GM13977 (cell line): ENCODE data around the gene ETS1.
A peak's percentile ranks its signal among the peaks of the same experiment; 100 is the strongest.
"Not testable (repeated sequence)": the region's sequence is repeated elsewhere in the genome, so short reads cannot be mapped to it uniquely, and the experiment has no call there.

Experiments
- DNase-seq: peaks from one replicate; pipeline ENCODE4 v3.0.0; 2012; ENCODE audit warnings: low spot score
- in situ Hi-C: fragments of 300-500 bp; cut with MboI; formaldehyde crosslinking; loops from one replicate; pipeline ENCODE4 v1.12.0; 2022; ENCODE audit warnings: low sequenced_read_pairs, low pct_unique_long_range_greater_than_20kb, mixed read lengths, inconsistent platforms; ENCODE audit not compliant: unreplicated experiment
- TF ChIP-seq, protein P1 (sequence below): IDR thresholded peaks from 2 replicates; pipeline ENCODE4 v1.5.1; 2012; ENCODE audit warnings: mild to moderate bottlenecking, control low read depth; ENCODE audit not compliant: insufficient read depth; ENCODE audit errors: extremely low read depth, missing control alignments

Gene ETS1

DNA sequence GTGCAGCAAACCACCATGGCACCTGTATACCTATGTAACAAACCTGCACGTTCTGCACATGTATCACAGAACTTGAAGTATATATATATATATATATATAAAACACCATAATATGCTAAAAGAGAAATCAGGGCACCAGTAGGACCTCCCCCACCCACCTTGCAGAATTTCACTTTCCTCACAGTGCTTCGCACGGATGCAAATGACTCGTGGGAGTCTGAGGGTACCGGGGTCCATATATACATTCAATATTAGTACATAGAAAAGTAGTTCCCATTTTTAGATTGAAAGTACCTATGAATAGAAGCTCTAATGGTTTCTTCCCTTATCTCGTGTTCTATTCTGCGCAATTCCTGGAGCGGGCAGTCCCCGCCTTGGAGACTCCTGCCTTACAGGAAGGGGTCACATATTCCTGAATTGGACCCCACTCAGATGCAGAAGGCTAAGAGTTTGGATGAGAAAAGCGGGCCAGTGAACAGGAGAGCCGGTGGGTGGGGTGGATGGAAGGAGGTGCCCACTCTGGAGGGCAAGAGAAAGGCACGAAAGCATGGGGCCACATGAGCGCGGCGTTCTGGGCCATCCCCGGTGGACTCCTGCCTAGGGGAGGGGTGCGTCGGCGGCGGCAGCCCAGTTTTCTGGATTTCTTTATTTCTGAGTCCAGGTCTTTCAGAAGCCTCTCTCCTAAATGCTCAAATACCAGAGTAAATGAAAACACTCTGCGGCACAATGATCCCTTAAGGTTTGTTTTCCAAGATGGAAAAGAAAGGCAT, 136.3 kb downstream of the ETS1 start:
- TF ChIP-seq, protein P1, sequence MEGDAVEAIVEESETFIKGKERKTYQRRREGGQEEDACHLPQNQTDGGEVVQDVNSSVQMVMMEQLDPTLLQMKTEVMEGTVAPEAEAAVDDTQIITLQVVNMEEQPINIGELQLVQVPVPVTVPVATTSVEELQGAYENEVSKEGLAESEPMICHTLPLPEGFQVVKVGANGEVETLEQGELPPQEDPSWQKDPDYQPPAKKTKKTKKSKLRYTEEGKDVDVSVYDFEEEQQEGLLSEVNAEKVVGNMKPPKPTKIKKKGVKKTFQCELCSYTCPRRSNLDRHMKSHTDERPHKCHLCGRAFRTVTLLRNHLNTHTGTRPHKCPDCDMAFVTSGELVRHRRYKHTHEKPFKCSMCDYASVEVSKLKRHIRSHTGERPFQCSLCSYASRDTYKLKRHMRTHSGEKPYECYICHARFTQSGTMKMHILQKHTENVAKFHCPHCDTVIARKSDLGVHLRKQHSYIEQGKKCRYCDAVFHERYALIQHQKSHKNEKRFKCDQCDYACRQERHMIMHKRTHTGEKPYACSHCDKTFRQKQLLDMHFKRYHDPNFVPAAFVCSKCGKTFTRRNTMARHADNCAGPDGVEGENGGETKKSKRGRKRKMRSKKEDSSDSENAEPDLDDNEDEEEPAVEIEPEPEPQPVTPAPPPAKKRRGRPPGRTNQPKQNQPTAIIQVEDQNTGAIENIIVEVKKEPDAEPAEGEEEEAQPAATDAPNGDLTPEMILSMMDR, result no peak
- DNase-seq, result peak; percentile 25
- in situ Hi-C loops, result loop anchor here (25.0 kb wide), 1 partner anchor 164 kb away; no protein-coding TSS in a partner anchor

DNA sequence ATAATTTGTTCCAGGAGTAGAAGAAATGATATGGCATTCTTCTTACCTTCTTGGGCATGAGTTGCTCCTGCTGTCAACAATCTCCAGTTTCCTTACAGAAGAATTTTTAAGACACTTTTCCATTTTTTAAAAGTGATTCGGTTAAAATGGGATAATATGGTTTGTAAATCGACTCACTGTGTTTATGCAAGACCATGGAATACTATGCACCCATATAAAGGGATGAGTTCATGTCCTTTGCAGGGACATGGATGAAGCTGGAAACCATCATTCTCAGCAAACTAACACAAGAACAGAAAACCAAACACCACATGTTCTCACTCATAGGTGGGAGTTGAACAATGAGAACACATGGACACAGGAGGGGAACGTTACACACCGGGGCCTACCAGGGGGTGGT, 136.9 kb downstream of the ETS1 start:
- not testable (repeated sequence) for DNase-seq
- in situ Hi-C loops, result loop anchor here (25.0 kb wide), 1 partner anchor 163 kb away; no protein-coding TSS in a partner anchor

DNA sequence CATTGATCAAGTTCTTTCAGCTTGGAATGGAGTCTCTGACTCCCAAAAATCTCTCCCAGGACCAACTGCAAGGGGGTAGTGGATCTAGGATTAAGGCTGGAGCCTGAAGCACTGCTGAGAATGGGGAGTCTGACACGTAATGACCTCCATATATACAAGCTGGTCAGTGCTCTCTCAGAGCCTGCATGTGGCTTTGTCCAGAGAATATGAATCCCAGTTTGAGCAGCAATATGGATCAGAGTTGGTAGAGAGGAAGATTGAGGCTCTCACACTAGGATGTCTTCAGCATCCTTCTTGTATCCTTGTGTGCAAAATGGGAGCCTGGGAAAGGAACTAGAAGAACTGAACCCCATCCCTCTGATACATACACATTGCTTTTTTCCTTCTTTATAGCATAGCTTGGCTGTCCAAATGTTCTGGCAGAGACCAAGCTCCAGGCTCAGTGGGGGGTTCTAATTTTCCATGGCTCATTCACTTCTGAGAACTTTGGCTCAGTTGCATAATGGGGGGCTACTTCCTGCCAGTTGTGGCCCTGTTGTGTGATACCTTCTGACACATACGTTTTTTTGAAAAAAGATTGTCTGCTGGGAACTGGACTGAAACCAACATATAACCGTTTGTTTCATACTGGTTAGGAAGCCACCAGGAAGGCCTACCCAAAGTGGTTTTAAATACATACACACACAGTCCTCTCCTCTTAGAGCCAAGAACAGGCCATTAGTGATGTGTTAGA, 138.2 kb downstream of the ETS1 start:
- in situ Hi-C loops, result no loop called here
- TF ChIP-seq, protein P1, result no peak
- no peak for DNase-seq

DNA sequence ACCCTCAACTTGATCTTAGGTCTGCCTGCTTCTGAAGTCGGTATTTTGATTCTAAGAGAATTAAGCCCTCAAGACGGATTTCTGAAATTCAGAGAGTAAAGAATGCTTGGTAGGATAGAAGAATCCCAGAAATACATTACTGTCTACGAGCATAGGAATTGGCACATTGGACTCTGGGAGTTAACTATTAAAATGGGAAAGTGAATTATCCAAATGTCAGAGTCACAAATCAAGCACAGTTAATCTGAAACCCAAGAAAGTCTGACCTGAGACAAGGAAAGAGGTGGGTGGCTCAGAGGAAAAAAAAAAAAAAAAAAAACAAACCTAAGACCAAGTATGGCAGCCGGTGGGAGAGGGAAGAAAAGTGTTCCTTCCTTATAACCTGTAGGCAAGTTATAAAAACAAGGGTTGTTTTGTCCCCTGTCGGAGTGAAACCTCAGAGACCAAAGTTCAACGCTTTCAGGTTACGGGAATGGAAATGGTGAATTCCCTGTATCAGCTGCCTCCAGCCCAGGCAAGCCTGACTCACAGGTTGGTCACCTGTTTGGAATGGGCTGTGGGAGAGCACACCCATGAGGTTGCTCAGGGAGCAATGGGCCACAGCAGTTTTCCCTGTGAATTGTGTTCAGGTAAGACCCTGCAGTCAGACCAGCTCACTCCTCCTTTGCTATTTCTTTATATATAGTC, 139.0 kb downstream of the ETS1 start:
- in situ Hi-C loops, result no loop called here
- no peak for DNase-seq
- TF ChIP-seq, protein P1, result no peak

DNA sequence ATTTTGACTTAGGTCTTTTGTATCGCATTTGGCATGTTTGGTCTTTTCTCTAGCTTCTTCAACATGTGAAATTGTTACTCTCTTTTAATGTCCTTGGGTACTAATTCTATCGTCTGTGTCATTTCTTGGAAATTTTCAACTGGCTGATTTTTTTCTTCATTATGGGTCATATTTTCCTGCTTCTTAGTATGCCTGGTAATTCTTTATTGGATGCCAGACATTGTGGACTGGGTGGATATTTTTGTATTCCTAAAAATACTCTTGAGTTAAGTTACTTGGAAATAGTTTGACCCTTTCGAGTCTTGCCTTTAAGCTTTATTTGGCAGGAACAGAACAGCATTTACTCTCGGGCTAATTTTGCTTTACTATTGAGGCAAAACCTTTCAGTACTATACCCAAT, 140.1 kb downstream of the ETS1 start:
- in situ Hi-C loops, result no loop called here
- DNase-seq, result no peak
- TF ChIP-seq, protein P1, result no peak

DNA sequence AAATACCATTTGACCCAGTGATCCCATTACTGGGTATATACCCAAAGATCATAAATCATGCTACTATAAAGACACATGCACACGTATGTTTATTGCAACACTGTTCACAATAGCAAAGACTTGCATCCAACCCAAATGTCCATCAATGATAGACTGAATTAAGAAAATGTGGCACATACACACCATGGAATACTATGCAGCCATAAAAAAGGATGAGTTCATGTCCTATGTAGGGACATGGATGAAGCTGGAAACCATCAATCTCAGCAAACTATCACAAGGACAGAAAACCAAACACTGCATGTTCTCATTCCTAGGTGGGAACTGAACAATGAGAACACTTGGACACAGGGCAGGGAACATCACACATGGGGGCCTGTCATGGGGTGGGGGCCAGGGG, 141.4 kb downstream of the ETS1 start:
- in situ Hi-C loops, result not testable (repeated sequence)

DNA sequence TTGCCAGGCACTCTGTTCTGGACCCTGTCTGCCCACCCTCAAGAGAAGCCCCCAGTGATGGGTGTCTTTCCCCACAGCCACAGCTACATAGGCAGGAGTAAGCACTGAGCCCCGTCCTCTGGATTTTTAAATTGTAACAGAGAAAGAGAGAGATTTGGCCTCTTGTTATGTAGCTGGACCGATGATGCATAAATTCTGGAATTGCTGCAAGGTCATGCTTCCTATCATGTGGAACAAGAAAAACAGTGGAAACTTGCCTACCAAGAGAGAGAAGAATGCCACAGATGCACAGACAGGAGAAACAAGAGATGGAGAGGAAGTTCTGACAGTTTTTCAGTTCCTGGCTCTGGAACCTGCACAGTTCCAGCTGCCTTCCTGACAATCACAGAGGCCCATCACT, 150.2 kb downstream of the ETS1 start:
- in situ Hi-C loops, result no loop called here
- no peak for DNase-seq
- TF ChIP-seq, protein P1, result no peak

More for the DNA sequence above, 141.4 kb downstream of the ETS1 start:
- DNase-seq, result not testable (repeated sequence)
